Astrocyte of the cerebellum (primary cell): ENCODE data around the gene SLC35F1.
A peak's percentile ranks its signal among the peaks of the same experiment; 100 is the strongest.

Experiments used
- DNase-seq: peaks from one replicate; pipeline ENCODE4 v3.0.0-alpha.2; 2011; ENCODE audit warnings: low read depth
- H3K4me3 ChIP-seq: 2 replicates; pipeline ENCODE4 v1.5.1; 2011; ENCODE audit warnings: mild to moderate bottlenecking, low read depth, low read length, moderate library complexity
- in situ Hi-C: cut with HindIII; loops from 2 replicates; pipeline ENCODE4 v1.10.0; 2017; ENCODE audit warnings: low sequenced_read_pairs
- TF ChIP-seq, protein P1 (sequence below): IDR thresholded peaks from 2 replicates; pipeline ENCODE4 v1.5.1; 2012; ENCODE audit warnings: low read length, low read depth, moderate library complexity, mild to moderate bottlenecking; ENCODE audit errors: missing control alignments

SLC35F1 gene

DNA sequence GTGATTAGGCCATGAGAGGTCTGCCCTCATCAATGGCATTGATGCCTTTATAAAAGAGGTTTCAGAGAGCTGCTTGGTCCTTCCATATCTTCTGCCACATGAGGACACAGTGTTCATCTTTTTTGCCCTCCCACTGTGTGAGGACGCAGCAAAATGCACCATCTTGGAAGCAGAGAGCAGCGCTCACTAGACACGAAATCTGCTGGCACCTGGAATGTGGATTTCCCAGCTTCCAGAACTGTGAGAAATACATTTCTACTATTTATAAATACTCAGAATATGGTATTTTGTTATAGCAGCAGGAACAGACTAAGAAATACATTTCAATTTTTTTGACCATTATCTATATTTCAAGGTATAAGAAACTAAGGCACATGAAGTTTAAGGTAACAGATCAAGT lies 24.9 kb downstream of the SLC35F1 start:
- TF ChIP-seq, protein P1, sequence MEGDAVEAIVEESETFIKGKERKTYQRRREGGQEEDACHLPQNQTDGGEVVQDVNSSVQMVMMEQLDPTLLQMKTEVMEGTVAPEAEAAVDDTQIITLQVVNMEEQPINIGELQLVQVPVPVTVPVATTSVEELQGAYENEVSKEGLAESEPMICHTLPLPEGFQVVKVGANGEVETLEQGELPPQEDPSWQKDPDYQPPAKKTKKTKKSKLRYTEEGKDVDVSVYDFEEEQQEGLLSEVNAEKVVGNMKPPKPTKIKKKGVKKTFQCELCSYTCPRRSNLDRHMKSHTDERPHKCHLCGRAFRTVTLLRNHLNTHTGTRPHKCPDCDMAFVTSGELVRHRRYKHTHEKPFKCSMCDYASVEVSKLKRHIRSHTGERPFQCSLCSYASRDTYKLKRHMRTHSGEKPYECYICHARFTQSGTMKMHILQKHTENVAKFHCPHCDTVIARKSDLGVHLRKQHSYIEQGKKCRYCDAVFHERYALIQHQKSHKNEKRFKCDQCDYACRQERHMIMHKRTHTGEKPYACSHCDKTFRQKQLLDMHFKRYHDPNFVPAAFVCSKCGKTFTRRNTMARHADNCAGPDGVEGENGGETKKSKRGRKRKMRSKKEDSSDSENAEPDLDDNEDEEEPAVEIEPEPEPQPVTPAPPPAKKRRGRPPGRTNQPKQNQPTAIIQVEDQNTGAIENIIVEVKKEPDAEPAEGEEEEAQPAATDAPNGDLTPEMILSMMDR = no peak
- H3K4me3 ChIP-seq = no peak overlapping the region
- in situ Hi-C loops = no loop called here
- DNase-seq = no peak

DNA sequence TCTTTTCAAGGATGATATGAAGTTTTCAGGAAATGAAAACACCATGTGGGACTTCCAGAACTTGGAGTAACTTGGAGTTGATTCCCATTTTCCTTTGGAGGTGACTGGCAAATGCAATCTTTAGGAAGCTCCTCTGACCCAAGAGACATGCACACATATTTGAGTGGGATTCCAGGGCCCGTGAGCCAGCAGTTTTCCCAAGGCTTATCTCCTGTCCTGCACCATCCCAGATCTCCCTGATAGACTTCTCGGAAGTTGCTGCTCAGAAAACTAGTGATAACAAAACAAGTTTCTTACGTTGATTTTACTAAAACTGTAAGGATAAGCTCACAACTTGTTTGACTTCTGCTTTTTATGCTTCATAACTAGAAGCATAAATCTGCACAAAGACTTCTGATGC lies 25.6 kb downstream of the SLC35F1 start:
- TF ChIP-seq, protein P1 = no peak
- DNase-seq = no peak
- no peak overlapping the region for H3K4me3 ChIP-seq
- in situ Hi-C loops = no loop called here

DNA sequence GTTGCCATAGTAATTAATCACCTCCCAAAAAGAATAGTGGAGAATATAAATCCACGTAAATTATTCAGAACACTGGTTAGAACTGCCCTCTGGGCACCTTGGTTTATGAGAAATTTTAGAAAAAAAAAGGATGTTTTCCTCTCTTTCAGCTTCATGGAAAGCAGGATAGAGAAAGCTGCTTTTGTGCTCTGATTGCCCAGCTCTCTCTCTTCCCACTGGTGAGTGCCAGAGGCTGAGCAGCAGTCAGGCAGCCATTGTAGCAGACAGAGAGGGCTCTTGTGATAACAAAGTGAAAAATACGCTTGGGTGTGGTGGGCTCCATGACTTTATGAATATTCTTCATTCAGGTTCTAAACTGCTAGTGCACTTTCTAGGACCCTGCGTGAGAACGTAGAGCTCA lies 26.4 kb downstream of the SLC35F1 start:
- TF ChIP-seq, protein P1 = no peak
- H3K4me3 ChIP-seq = no peak overlapping the region
- no peak for DNase-seq
- in situ Hi-C loops = no loop called here

DNA sequence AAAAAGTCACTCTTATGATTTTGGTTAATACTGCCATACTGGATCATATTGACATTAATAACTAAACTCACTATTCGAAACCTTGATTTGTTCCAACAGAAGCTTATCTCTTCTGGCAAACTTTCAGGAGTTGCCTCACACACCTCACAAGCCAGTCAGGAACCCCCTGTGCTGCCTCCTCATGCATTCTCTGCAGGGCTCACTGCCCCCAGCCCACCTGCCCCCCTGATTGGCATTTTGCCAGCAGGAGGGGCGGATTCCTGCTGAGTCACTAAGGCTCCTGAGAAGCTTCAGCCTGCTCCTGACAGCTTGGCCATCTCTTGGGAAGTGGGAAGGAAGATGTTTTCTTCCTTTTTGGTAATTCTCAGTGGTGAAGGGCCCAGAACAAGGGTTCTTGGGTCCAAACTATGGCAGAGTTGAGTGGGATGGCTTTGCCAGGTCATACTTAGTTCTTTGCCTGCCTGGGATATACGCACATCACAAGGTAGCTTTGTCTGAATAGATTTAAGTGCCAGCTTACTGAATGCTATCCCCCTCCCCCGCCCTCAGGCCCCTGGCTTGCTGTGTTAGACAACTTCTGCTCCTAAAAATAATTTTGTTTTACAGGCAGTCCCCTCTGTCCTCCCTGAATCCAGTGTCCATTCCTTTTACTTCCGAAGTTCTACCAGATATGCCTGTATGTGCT lies 31.4 kb downstream of the SLC35F1 start:
- DNase-seq = no peak
- in situ Hi-C loops = no loop called here
- H3K4me3 ChIP-seq = no peak overlapping the region
- TF ChIP-seq, protein P1 = no peak

DNA sequence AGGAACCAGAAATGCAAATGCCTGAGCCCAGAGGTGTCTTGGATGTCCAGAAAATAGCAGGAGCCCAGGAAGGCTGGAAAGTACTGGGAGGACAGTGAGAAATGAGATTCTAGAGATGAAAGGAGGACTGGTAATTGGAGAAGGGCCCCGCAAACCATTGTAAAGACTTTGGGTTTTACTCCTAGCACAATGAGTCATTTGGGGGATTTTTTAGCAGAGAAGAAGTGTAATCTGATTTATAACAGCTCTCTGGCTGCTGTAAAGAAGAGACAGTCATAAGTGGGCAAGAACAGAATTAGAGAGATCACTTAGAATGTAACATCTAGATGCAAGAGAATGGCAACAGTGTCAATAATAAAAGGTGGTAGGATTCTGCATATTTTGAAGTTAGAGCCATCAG lies 40.2 kb downstream of the SLC35F1 start:
- TF ChIP-seq, protein P1 = no peak
- H3K4me3 ChIP-seq = no peak overlapping the region
- in situ Hi-C loops = no loop called here
- no peak for DNase-seq

DNA sequence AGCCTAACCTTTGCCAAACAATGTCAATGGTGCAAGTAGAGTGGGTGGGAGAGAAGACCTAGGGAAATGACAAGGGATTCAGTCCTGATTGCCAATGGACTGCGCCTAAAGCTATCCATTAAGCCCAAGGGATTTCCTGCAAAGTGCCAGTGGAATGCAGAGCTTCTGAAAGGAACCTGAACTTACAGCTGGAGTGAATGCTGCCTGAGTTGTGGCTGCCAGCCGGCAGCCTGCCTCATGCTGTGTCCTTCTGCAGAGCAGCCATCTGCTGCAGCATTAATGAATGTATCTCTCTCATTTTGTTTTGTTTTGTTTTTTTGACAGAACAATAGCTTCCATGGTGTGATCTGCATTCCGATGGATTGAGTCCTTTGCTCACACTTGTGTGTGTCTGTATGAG lies 44.7 kb downstream of the SLC35F1 start:
- TF ChIP-seq, protein P1 = no peak
- in situ Hi-C loops = no loop called here
- no peak overlapping the region for H3K4me3 ChIP-seq
- peak; percentile 15 for DNase-seq

DNA sequence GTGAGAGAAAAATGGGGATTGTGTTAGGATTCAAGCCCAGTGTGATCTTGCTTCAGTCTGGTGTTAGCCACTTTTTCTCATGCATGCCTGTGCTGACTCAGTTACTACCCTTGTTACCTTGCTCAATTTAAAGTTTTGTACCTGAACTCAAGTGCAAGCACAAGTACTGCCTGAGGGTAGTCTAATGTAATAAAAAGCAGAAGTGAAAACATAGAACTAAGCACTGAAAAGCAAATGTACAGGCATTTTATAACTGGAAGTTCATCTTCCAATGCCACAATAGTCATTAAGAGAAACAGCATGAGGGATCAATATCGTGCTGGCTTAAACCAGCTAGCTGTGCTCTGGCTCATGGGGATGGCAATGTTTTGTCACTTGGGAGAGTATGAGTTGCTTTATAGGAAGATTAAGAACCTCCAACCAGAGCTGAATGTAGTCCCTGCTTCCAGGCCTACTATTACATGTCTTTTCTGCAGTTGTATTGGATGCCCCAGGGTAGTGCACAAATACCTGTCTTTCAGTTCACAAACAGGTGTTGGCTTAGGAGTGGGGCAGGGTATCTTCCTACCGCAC lies 48.7 kb downstream of the SLC35F1 start:
- no peak overlapping the region for H3K4me3 ChIP-seq
- no peak for DNase-seq
- TF ChIP-seq, protein P1 = no peak
- in situ Hi-C loops = no loop called here
